GM19043 (cell line): ENCODE results near the gene ATXN7L3B.
A peak's percentile ranks its signal among the peaks of the same experiment; 100 is the strongest.
"Not testable (repeated sequence)": the region's sequence is repeated elsewhere in the genome, so short reads cannot be mapped to it uniquely, and the experiment has no call there.

Source experiments
- ATAC-seq: cut with Tn5 transposase; IDR thresholded peaks from one replicate; pipeline ENCODE4 v1.9.1; 2021; ENCODE audit warnings: low read depth; ENCODE audit not compliant: unreplicated experiment

The ATXN7L3B gene

GRCh38 chr12:74537707-74538385 lies at the start of gene ATXN7L3B:
ATXN7L3B (plus strand) TSS chr12:74537835; CDS start chr12:74538113, 278 bp downstream.
- peak; percentile 94 for ATAC-seq

GRCh38 chr12:74488134-74488533 lies 49.5 kb upstream of the ATXN7L3B start:
- ATAC-seq = no peak

GRCh38 chr12:74489543-74489942 lies 48.1 kb upstream of the ATXN7L3B start:
- ATAC-seq = no peak

- ATAC-seq = peak; percentile 75
Measured at GRCh38 chr12:74490390-74491064, 47.1 kb upstream of the ATXN7L3B start.

- no peak for ATAC-seq
Measured at GRCh38 chr12:74491374-74491773, 46.3 kb upstream of the ATXN7L3B start.

GRCh38 chr12:74499192-74499591 lies 38.4 kb upstream of the ATXN7L3B start:
- no peak for ATAC-seq

- not testable (repeated sequence) for ATAC-seq
Measured at GRCh38 chr12:74508873-74509657, 28.6 kb upstream of the ATXN7L3B start.

- no peak for ATAC-seq
Measured at GRCh38 chr12:74509886-74510285, 27.7 kb upstream of the ATXN7L3B start.

- no peak for ATAC-seq
Measured at GRCh38 chr12:74514098-74514872, 23.4 kb upstream of the ATXN7L3B start.

GRCh38 chr12:74515849-74516248 lies 21.8 kb upstream of the ATXN7L3B start:
- no peak for ATAC-seq

GRCh38 chr12:74526535-74526934 lies 11.1 kb upstream of the ATXN7L3B start:
- no peak for ATAC-seq

GRCh38 chr12:74527491-74527890 lies 10.1 kb upstream of the ATXN7L3B start:
- no peak for ATAC-seq

GRCh38 chr12:74530676-74531075 lies 7.0 kb upstream of the ATXN7L3B start:
- no peak for ATAC-seq

GRCh38 chr12:74535536-74535935 lies 2.1 kb upstream of the ATXN7L3B start:
- no peak for ATAC-seq

- peak; percentile 57 for ATAC-seq
Measured at GRCh38 chr12:74537126-74537706, 419 bp upstream of the ATXN7L3B start.

GRCh38 chr12:74538491-74539258 lies 1.0 kb downstream of the ATXN7L3B start:
- ATAC-seq = peak; percentile 16

- ATAC-seq = no peak
Measured at GRCh38 chr12:74539261-74539660, 1.6 kb downstream of the ATXN7L3B start.

GRCh38 chr12:74539765-74540526 lies 2.3 kb downstream of the ATXN7L3B start:
- ATAC-seq = no peak

- ATAC-seq = no peak
Measured at GRCh38 chr12:74541074-74541473, 3.4 kb downstream of the ATXN7L3B start.
